HG02840 (cell line): Measurements from ENCODE around the gene PARD3.
"Not testable (repeated sequence)": the region's sequence is repeated elsewhere in the genome, so short reads cannot be mapped to it uniquely, and the experiment has no call there.

ENCODE experiments used
- ATAC-seq: cut with Tn5 transposase; IDR thresholded peaks from one replicate; pipeline ENCODE4 v1.9.1; 2021; ENCODE audit warnings: mild to moderate bottlenecking, moderate library complexity, moderate number of reproducible peaks; ENCODE audit not compliant: unreplicated experiment, low FRiP score

PARD3 gene

DNA sequence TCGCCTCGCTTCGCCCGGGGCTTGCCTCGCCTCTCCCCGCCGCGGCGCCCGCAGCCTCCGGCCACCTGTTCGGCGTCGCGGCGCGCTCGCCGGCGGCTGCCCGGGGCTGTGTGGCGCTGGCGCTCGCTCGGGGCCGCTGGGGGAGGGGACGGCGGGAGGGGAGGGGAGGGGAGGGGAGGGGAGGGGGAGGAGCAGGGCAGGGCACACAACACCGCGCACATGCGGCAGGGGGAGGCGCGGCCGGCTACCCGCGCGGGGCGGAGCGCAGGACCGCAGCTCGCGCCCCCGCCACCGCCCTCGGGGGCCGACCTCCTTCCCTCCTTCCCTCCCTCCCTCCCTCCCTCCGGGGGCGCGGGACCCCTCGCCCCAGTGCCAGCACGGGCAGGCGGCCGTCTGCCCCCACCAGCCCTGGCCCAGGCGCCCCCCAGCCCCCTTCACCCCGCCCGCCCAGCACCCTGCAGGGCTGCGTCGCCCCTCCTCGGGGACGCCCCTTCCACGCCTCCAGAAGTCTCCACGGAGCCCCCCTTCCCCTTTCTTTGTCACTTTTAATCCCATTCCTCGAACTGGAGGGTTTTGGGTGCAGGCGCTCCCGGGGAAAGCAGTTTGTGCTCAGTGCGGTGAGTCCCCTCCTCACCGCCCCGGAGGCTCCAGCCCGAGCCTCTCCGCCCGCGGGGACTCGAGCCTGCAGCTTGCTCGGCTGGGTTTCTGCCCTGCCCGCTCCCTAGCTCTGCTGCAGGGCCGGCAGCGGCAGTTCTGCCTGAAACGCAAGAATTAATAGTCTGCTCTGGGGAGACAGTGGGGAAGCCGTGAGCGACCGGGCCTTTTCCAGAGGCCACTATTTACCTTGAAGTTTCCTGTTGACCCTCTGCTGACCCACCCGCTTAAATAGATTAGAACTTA, at the start of gene PARD3:
Gene PARD3 (minus strand): TSS at position 112 of the 900 bp plus-strand sequence. CDS start 301 bp downstream, outside the sequence.
- no peak for ATAC-seq

DNA sequence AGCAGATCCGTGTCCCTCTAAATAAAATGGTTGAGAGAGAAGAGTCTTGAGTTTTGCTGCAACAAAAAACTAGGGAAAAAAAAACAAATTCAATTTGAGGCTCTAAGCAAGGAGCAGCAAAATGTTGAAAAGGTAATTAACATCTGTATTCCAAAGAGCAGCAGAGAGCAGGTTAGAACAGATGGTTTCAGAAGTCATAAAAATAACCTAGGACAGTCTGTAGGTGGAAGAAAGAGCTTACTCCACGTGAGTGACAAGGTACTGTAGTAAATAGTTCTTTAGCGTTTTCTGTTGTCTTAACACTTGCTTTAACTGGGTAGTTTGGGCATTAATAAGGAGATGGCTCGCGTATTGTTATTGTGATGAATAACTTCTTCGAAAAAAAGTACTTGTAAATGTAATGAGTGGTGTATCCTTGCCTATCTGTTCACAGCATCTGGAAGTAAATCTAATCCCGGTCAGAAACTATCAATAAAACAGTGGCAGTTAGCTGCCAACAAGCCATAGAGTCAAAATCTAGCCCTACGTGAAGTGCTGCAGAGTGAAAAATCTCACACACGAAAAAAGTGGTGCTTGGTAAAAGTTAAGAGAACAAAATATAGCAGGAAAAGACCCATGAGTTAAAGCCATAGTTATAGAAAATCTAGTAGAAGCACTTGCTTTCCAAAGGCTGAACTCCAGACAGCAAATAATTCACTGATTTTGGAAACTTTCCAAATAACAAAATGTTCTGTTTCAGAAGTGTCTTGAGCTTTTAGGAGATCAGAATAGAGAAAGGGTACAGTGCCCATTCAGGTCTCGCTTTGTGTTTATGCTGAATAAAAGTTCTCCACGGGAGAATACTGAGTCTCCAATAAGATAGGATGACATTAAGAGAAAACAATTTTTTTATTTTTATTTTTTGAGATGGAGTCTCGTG, 49.3 kb upstream of the PARD3 start:
- no peak for ATAC-seq

GRCh38 chr10:34862892-34863291, 47.8 kb upstream of the PARD3 start:
- no peak for ATAC-seq

- ATAC-seq = no peak
Observed at GRCh38 chr10:34861293-34862021, 46.4 kb upstream of the PARD3 start.

DNA sequence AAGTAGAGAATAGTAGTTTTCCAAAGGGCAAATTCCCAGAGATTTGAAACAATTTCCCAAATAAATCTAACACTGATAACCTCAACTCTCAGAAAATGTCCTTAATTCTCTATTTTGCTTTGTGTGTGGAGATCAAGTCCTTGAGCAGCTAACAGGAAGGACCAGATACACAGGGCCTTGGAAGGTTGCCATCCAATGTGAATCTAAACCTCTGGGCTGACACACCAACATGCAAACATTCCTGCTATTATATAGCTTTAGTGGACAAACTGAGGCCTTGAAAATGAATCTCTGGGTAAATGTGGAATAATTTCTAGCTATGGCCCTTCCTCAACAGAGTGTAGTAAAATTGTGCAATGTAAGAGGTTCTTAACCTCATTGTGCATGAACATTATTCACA, 44.1 kb upstream of the PARD3 start:
- ATAC-seq = no peak

DNA sequence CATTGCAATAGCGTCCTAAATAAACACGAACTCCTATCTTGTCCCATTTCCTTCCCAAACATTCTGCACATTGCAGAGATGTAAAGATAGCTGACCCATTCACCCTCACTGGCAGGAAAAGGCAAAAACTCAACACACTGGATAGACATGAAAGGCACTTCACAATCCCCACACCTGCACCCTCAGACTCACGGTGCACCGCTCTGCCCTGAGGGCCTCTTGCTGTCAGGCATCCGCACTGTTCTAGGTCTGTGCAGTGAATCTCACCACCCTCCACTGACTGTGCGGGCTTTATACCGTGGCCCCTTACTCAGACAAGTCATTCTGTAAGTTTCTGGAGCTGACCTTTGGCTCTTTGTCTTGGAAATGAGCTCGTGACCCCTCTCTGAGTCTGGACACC, 42.9 kb upstream of the PARD3 start:
- no peak for ATAC-seq

- no peak for ATAC-seq
Observed at GRCh38 chr10:34854147-34854601, 39.1 kb upstream of the PARD3 start.

GRCh38 chr10:34853357-34853756, 38.3 kb upstream of the PARD3 start:
- no peak for ATAC-seq

DNA sequence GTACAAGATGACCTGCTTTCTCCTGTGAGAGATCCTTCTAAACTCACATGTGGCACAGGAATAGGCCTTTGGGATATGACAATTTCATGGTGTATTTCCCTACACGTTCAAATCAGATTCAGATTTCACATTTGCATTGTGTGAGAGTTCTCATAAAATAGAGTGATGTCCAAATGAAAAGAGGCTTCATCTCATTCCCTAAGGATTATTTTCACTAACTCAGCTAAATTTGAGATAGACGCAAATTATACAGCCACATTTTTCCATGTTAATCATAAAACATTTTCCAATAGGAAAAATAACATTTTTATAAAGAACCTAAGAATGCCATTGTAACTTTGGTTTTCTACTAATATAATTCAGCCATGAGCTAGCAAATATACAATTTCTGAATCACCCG, 35.5 kb upstream of the PARD3 start:
- no peak for ATAC-seq

- no peak for ATAC-seq
Observed at GRCh38 chr10:34850036-34850435, 34.9 kb upstream of the PARD3 start.

DNA sequence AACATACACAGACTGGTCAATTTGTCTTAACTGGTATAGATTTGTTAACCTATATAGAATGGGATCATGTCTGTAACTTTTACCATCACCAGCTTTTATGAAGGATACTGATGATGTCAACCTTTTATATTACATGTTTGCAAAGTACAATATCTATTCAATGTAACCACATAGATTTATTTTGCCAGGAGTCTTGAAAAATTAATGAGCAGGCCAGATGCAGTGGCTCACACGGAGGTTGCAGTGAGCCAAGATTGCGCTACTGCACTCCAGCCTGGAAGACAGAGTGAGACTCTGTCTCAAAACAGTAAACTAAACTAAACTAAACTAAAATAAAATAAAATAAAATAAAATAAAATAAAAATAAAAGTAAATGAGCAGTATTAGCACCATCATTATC, 30.0 kb upstream of the PARD3 start:
- ATAC-seq = no peak

GRCh38 chr10:34844448-34844847, 29.4 kb upstream of the PARD3 start:
- no peak for ATAC-seq

DNA sequence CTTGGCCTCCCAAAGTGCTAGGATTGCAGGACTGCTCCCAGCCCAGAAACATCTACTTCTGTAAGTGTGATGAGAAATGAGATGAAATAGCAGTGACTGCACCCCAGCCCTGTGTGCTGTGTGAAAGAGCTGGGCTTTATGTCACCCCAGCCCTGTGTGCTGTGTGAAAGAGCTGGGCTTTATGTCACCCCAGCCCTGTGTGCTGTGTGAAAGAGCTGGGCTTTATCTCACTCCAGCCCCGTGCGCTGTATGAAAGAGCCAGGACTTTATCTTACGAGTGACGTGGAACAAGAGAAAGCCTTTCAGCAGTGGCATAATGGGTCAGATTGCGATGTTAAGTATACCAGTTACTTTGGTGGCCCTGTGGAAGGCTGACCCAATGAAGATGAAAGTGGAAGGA, 28.4 kb upstream of the PARD3 start:
- not testable (repeated sequence) for ATAC-seq

- no peak for ATAC-seq
Observed at GRCh38 chr10:34838366-34838900, 23.3 kb upstream of the PARD3 start.

- ATAC-seq = no peak
Observed at GRCh38 chr10:34835908-34836508, 20.9 kb upstream of the PARD3 start.

DNA sequence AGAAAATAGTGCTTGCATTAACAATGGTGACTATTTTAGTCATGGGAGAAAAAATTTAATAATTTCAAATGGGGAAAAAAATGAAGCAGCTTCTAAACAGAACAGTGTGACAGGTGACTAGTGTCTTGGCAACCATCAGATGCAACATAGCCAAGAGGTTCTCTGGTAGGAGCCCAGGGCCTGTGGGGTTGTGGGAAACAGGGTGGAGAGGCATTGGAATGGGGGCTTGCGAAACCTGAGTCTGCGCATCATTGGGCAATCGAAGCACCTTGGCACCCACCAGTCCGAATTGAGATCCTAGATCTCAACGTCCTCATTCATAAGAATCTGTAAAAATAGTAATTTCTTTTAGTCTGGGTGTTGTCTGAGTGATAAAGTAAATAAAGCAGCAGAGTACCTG, 19.2 kb upstream of the PARD3 start:
- no peak for ATAC-seq

GRCh38 chr10:34830217-34830822, 15.2 kb upstream of the PARD3 start:
- no peak for ATAC-seq

DNA sequence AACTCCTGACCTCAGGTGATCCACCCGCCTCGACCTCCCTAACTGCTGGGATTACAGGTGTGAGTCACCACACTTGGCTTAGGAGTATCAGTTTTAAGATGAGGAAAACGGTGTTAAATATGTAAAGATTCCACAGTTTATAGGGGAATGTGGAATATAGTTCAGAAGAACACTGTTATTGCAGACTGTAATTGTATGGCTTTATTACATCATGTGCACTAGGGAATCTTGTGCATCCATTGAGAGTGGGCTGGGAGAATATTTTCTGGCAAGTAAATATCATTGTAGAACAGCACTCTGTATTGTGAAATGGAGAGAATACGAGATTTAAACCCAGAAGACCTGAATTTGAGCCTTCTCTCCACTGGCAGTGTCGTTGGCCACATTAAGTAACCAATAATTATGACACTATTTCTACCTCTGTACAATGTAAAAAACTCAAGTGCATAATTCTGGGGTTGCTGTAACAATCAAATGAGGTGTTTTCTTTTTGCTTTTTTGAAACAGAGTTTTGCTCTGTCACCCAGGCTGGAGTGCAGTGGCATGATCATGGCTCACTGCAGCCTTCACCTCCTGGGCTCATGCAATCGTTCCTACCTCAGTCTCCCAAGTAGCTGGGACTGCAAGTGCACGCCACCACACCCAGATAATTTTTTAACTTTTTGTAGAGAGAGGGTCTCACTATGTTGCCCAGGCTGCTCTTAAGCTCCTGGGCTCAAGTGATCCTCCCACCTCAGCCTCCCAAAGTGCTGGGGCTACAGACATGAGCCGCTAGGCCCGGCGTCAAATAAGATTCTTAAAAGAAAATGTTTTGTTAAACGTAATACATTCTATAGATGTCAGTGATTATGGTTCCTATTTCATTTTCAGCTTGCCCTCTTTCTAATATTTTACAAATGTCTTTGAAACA, 12.0 kb upstream of the PARD3 start:
- ATAC-seq = no peak
